Activated naive CD4-positive, alpha-beta T cell treated with anti-CD3 and anti-CD28 coated beads, Interleukin-2, amount 50 U/mL, for 72 hours (primary cell): ENCODE measurements around the gene NCKAP1. TPM values are rescaled to one million over a fixed set of nuclear protein-coding genes. Genes with fewer than 3 reads are reported as not detected.
A peak's percentile ranks its signal among the peaks of the same experiment; 100 is the strongest.
"Not testable (repeated sequence)": the region's sequence is repeated elsewhere in the genome, so short reads cannot be mapped to it uniquely, and the experiment has no call there.

ENCODE experiments used
- ATAC-seq, 2 donors: fragments of 150-1000 bp; cut with Tn5 transposase; 2 replicates each; pipeline ENCODE4 v1.10.0; 2021; ENCODE audit warnings: mild to moderate bottlenecking in 2 of 2, moderate library complexity in 2 of 2
- DNase-seq, 2 donors: peaks; one replicate each; pipeline ENCODE4 v3.0.0; 2021 to 2022; ENCODE audit warnings: low spot score in 2 of 2
- H3K27ac Mint-ChIP-seq, 2 donors: one replicate each; pipeline ENCODE4 v1.8.0; 2022; ENCODE audit warnings: mild to moderate bottlenecking in 2 of 2, mixed read lengths in 2 of 2
- H3K36me3 Mint-ChIP-seq, 2 donors: one replicate each; pipeline ENCODE4 v1.8.0; 2022; ENCODE audit warnings: mixed read lengths in 2 of 2
- H3K9me3 Mint-ChIP-seq, 2 donors: one replicate each; pipeline ENCODE4 v1.8.0; 2022; ENCODE audit warnings: mixed read lengths in 2 of 2
- total RNA-seq, 2 donors: library from RNA; stranded (reverse); gene quantifications; one replicate each; pipeline ENCODE4 v1.2.3, GENCODE V29; 2022

The NCKAP1 gene
- total RNA-seq, 2 donors from 2014 or later: 6.8 to 13.2 TPM

DNA sequence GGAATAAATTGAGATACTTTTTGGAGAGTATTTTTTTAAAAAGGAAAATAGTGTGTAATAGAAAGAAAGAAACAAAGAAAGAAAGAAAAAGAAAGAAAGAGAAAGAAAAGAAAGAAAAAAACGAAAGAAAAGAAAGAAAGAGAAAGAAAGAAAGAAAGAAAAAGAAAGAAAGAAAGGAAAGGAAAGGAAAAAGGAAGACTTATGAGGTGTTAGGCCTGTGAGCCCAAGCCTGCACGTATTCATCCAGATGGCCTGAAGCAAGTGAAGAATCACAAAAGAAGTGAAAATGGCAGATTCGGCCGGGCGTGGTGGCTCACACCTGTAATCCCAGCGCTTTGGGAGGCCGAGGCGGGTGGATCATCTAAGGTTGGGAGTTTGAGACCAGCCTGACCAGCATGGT lies 5.3 kb upstream of the NCKAP1 start:
- not testable (repeated sequence) for H3K27ac Mint-ChIP-seq, DNase-seq, H3K9me3 Mint-ChIP-seq, ATAC-seq
- peaks cover 0 to 16% of the 10 kb centered on the region in 2 donors for H3K36me3 Mint-ChIP-seq

- ATAC-seq (no peak), DNase-seq (no peak)
- Mint-ChIP-seq H3K36me3 (peaks cover 0 to 15% of the 10 kb centered on the region in 2 donors), H3K27ac (no peak overlapping the region), H3K9me3 (peaks cover 0 to 4% of the 10 kb centered on the region in 2 donors)
Observed at GRCh38 chr2:183040604-183041003, 2.3 kb upstream of the NCKAP1 start.

- H3K27ac Mint-ChIP-seq: peak overlapping the region in 1 of 2 donors; percentile 77
- no peaks in the 10 kb centered on the region for H3K36me3 Mint-ChIP-seq
- DNase-seq: peak in 1 of 2 donors; percentile 47
- H3K9me3 Mint-ChIP-seq: no peaks in the 10 kb centered on the region
- ATAC-seq: peak; percentile 70 to 73
Observed at GRCh38 chr2:183037553-183038340, 510 bp downstream of the NCKAP1 start.

DNA sequence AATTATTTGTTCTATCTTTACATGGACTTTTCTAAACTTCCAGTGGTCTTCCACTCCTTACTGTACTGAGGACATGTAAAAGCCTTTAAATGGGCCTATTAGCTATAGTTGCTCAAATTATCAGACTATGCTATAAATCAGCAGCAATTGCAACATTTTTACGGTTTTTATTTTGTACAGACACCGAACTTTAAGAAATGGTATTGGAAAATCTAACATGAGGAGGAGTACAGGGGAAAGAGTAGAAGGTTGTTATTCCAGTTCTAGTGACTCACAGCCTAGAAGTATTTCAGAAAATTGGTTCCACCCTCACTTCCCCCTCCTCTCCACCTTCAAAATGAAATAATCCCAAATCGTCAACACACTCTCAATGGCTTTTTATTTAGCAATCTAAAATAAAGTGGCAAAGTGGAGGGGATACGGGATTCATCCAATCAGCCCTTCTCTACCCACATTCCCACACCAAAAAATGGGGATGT lies 1.1 kb downstream of the NCKAP1 start:
- ATAC-seq: no peak
- H3K27ac Mint-ChIP-seq: peak overlapping the region in 1 of 2 donors; percentile 77
- H3K9me3 Mint-ChIP-seq: no peaks in the 10 kb centered on the region

DNA sequence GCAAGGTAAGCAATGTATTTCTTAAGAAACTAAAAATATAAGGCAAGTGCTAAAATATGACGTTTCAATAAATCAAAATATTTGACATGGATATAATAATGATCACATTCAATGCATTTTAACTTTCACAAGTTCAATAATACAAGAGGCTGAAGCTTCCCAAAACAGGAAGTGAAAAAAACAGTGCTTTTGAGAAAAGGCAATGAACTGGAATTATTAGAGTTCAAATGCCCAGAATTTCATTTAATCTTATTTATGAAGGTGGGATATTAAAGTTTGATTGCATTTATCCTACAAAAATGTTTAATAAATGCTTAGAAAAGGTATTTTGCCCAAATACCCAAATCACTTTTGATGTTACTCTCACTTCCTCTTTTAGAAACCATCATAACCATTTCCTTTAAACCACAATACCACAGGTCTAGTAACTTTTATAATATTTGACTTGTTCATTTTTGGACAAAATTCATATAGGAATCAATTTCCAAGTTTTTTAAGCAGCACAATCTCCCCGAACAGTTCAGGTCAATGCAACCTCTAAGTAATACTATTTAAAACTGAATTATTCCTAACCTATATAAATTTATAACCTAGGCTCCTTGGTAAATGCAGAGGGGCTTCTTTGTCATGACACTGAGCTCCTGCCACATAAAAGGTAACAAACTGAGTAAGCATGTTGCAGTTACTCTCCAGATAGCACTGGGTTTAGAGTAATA lies 2.1 kb downstream of the NCKAP1 start:
- no peaks in the 10 kb centered on the region for H3K9me3 Mint-ChIP-seq
- DNase-seq (no peak), ATAC-seq (no peak)
- H3K36me3 Mint-ChIP-seq: no peaks in the 10 kb centered on the region
- H3K27ac Mint-ChIP-seq: no peak overlapping the region

More for the DNA sequence above, 1.1 kb downstream of the NCKAP1 start:
- H3K36me3 Mint-ChIP-seq: no peaks in the 10 kb centered on the region
- DNase-seq: no peak

- DNase-seq (no peak), ATAC-seq (no peak)
- no peaks in the 10 kb centered on the region for H3K9me3 Mint-ChIP-seq
- no peaks in the 10 kb centered on the region for H3K36me3 Mint-ChIP-seq
- H3K27ac Mint-ChIP-seq: no peak overlapping the region
Observed at GRCh38 chr2:183035298-183035953, 2.8 kb downstream of the NCKAP1 start.

DNA sequence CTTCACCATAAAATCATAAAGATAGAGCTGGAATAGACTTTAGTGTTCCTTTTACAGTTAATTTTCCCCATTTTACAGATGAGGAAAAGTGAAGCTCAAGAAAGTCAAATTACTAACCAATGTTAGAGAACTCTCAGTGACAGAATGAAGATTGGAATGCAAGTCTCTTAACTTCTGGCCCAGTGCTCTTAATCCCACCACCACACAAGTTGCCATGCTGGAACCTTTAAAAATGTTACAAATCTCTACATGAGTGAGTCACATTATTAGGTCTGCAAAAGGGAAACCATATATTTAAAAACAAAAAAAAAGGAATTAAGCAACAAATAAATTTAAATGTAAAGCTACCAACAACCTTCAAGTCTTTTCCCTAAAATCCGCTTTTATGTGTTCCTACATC lies 3.5 kb downstream of the NCKAP1 start:
- ATAC-seq (no peak), DNase-seq (no peak)
- Mint-ChIP-seq H3K36me3 (no peaks in the 10 kb centered on the region), H3K27ac (no peak overlapping the region), H3K9me3 (no peaks in the 10 kb centered on the region)

DNA sequence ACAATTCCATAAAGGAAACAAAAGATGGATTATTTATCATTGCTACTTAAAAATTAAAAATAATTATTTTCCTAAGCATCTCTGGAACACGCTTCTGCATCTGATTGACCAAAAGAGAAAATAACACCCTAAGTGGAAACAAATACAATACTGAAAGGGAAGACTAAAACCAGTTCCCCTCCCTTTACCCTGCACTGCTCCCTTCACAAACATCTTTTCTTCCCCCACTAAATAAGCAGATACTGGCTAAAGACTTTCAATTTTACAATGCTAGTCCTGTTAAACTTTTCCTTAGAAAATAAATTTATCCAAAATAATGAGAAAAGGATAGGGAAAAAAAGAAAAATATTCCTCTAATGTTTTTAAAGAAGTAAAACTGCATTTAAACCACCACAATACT lies 4.3 kb downstream of the NCKAP1 start:
- Mint-ChIP-seq H3K9me3 (no peaks in the 10 kb centered on the region), H3K27ac (no peak overlapping the region), H3K36me3 (no peaks in the 10 kb centered on the region)
- ATAC-seq (no peak), DNase-seq (no peak)

- Mint-ChIP-seq H3K36me3 (no peaks in the 10 kb centered on the region), H3K27ac (no peak overlapping the region), H3K9me3 (no peaks in the 10 kb centered on the region)
- no peak for ATAC-seq
- DNase-seq: no peak
Observed at GRCh38 chr2:183031911-183032794, 6.1 kb downstream of the NCKAP1 start.

DNA sequence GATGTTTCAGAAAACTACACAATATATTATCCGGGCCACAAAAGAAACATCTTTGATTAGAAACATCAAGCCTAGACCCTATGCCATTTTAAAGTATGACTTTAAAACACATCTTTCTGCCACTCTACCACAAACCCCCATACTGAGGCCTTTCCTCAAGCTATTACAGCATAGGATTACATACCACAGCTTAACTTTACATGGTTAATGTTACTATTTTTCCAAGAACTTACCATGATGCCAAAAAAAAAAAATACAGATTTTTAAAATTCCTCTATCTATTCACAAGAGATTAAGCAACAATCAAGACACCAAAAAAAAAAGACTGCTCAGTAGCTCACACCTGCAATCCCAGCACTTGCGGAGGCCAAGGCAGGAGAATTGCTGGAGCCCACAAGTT lies 9.0 kb downstream of the NCKAP1 start:
- ATAC-seq (no peak), DNase-seq (no peak)
- H3K36me3 Mint-ChIP-seq: no peaks in the 10 kb centered on the region
- no peak overlapping the region for H3K27ac Mint-ChIP-seq
- H3K9me3 Mint-ChIP-seq: no peaks in the 10 kb centered on the region

DNA sequence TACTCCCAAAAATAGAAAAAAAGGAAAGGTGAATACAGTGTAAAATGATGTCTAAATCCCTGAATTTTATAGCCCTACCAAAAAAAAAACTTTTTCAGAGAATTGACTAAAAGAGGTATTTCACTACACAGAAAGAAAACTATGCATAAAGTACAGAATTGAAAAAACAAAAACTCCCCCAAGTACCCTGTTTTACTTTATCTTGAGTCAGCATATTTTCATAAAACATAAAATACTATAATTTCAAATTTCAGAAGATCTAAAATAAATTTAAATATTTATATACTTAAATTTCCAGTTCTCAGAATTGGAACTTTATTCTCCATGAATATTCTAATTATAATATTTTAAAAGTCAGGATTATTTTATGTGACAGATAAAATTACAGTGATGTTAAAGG lies 10.1 kb downstream of the NCKAP1 start:
- ATAC-seq: no peak
- no peak for DNase-seq
- H3K9me3 Mint-ChIP-seq: no peaks in the 10 kb centered on the region
- no peaks in the 10 kb centered on the region for H3K36me3 Mint-ChIP-seq
- H3K27ac Mint-ChIP-seq: no peak overlapping the region

GRCh38 chr2:183027443-183027842 lies 10.8 kb downstream of the NCKAP1 start:
- Mint-ChIP-seq H3K9me3 (no peaks in the 10 kb centered on the region), H3K36me3 (no peaks in the 10 kb centered on the region)
- no peak for ATAC-seq

DNA sequence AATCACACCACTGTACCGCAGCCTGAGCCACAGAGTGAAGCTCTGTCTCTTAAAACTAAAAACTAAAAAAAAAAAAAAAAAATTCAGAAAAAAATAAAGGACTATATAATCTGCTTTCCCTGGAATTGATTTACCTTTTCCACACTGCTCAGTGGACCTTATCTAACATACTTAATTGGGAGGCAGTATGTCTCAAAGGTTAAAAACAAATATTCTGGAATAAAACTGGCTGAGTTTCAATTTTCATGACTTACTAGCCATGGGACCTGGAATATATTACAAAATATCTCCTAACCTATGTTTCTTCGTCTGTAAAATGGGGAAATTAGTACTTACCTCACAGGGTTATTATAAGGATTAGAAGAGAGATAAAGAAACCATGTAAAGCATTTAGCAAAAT lies 11.8 kb downstream of the NCKAP1 start:
- Mint-ChIP-seq H3K27ac (no peak overlapping the region), H3K36me3 (no peaks in the 10 kb centered on the region), H3K9me3 (no peaks in the 10 kb centered on the region)
- ATAC-seq (no peak), DNase-seq (no peak)

More at GRCh38 chr2:183027443-183027842, 10.8 kb downstream of the NCKAP1 start:
- H3K27ac Mint-ChIP-seq: no peak overlapping the region
- DNase-seq: no peak

DNA sequence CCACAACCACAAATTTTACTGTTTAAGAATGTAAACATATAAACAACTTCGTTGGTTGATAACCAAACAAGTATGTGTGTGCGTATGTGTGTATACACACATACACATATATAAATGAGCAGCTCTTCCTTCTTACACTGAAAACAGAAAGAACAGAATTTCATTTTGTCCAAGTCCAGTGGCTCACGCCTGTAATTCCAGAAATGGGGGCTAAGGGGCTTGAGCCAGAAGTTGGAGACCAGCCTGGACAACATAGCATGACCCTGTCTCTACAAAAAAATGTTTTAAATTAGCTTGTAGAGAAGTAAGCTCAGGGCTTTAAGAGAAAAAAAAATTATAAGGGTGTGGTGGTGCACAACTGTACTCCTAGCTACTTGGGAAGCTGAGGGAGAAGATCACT lies 12.3 kb downstream of the NCKAP1 start:
- no peak overlapping the region for H3K27ac Mint-ChIP-seq
- H3K9me3 Mint-ChIP-seq: no peaks in the 10 kb centered on the region
- H3K36me3 Mint-ChIP-seq: no peaks in the 10 kb centered on the region
- ATAC-seq (no peak), DNase-seq (no peak)

- ATAC-seq: no peak
- H3K9me3 Mint-ChIP-seq: no peaks in the 10 kb centered on the region
- no peak overlapping the region for H3K27ac Mint-ChIP-seq
- no peak for DNase-seq
- H3K36me3 Mint-ChIP-seq: no peaks in the 10 kb centered on the region
Observed at GRCh38 chr2:183024339-183025095, 13.7 kb downstream of the NCKAP1 start.

- DNase-seq (no peak), ATAC-seq (no peak)
- no peak overlapping the region for H3K27ac Mint-ChIP-seq
- H3K36me3 Mint-ChIP-seq: no peaks in the 10 kb centered on the region
- H3K9me3 Mint-ChIP-seq: no peaks in the 10 kb centered on the region
Observed at GRCh38 chr2:183022711-183023110, 15.5 kb downstream of the NCKAP1 start.
